ENCODE measurements around the gene ACAD8. TPM values are rescaled to one million over a fixed set of nuclear protein-coding genes. Genes with fewer than 3 reads are reported as not detected.

ACAD8 gene
- total RNA-seq: 10 to 100 TPM; 18.3 to 41.3 (median 29.8) TPM

DNA sequence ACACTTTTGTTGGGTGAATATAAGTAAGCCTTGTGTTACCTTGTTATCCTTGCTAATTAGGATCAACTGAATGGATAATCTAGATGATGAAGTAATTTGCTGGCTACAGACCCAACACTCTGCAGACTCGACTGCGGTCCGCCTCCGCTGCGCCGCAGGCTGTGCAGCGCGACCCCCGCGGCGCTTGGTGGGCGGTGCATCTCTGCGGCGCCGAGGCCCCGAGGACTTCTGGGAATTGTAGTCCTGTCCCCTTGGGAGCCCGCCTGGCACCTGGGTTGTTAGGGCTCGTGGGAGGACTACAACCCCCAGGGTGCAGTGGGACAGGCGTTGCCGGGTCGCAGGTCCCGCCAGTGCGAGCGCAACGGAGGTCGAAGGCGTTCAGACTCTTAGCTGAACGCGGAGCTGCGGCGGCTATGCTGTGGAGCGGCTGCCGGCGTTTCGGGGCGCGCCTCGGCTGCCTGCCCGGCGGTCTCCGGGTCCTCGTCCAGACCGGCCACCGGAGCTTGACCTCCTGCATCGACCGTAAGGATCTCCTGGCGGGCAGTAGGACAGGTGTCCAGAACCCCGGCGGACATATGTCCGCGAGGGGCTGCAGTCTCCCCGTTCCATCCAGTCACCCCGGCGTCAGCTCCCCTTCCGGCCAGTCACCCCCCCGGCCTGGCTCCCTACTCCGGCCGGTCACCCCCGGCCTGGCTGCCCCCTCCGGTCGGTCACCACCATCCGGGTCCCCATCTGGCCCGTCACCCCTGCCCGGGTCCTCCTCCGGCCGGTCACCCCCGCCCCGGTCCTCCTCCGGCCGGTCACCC, at the start of gene ACAD8, which contains the start of gene THYN1:
TSS of gene ACAD8 (plus strand) at position 381 of the 806 bp plus-strand sequence. CDS start at position 414, 33 bp downstream.
TSS of gene THYN1 (minus strand) at position 165 of the 806 bp plus-strand sequence. CDS start 470 bp downstream, outside the sequence.
- TF ChIP-seq, protein P1, sequence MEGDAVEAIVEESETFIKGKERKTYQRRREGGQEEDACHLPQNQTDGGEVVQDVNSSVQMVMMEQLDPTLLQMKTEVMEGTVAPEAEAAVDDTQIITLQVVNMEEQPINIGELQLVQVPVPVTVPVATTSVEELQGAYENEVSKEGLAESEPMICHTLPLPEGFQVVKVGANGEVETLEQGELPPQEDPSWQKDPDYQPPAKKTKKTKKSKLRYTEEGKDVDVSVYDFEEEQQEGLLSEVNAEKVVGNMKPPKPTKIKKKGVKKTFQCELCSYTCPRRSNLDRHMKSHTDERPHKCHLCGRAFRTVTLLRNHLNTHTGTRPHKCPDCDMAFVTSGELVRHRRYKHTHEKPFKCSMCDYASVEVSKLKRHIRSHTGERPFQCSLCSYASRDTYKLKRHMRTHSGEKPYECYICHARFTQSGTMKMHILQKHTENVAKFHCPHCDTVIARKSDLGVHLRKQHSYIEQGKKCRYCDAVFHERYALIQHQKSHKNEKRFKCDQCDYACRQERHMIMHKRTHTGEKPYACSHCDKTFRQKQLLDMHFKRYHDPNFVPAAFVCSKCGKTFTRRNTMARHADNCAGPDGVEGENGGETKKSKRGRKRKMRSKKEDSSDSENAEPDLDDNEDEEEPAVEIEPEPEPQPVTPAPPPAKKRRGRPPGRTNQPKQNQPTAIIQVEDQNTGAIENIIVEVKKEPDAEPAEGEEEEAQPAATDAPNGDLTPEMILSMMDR (IDR thresholded peaks at IDR 0.05; ENCODE audit: low read depth): no peak

- TF ChIP-seq, protein P1 (IDR thresholded peaks at IDR 0.05; ENCODE audit: low read depth): no peak
These were observed 47.6 kb upstream of the ACAD8 start for GRCh38 chr11:134205729-134206128.

- TF ChIP-seq, protein P1 (IDR thresholded peaks at IDR 0.05; ENCODE audit: low read depth): no peak
These were observed 47.2 kb upstream of the ACAD8 start for GRCh38 chr11:134206185-134206584.

DNA sequence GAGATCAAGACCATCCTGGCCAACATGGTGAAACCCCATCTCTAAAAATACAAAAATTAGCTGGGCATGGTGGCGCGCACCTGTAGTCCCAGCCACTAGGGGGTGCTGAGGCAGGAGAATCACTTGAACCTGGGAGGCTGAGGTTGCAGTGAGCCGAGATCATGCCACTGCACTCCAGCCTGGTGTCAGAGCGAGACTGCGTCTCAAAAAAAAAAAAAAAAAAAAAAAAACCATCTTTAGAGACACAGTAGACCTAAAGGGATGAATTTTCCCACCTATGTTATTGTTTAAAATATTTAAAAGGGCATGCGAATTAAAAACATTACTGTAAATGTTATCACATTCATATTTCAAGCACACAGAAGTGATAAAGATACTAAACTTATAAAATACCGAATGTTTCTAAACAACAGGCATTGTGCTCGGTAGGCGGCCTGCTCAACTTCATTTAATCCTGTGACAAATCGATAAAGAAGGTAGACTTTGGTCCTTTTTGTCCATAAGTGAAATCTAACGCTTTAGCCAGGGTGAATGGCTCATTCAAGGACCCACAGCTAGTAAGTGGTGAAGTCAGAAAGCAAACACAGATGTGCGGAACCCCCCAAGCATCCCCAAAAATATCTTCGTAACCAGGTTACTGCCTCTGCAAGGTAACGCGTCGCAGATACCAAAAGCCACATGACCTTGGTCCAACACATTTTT, 45.7 kb upstream of the ACAD8 start:
- TF ChIP-seq, protein P1 (IDR thresholded peaks at IDR 0.05; ENCODE audit: low read depth): no peak

GRCh38 chr11:134215836-134216235, 37.5 kb upstream of the ACAD8 start:
- TF ChIP-seq, protein P1 (IDR thresholded peaks at IDR 0.05; ENCODE audit: low read depth): no peak

GRCh38 chr11:134216816-134217215, 36.6 kb upstream of the ACAD8 start:
- TF ChIP-seq, protein P1 (IDR thresholded peaks at IDR 0.05; ENCODE audit: low read depth): no peak

DNA sequence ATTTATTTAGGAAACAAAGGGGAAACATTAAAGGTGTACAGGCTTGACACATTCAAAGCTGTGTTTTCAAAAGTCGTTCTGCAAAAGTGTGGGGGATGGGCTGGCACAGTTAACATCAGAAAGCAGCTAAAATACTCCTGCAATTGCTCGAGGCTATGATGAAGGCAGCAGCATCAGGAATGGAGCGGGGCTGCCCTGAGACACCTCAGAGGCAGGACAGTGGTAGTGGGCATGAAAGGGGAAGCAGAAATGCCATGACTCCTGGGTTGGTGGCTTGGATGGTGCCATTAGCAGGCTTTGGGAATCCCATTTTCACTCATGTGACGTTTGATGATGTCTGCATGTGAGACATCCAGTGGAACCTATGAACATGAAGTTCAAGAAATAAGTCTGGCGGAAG, 30.2 kb upstream of the ACAD8 start:
- TF ChIP-seq, protein P1 (IDR thresholded peaks at IDR 0.05; ENCODE audit: low read depth): no peak
